Measurements from ENCODE around the gene SMIM35.

SMIM35 gene

GRCh38 chr11:117989351-117990102 is 97.2 kb downstream of the SMIM35 start:
- TF ChIP-seq CTCF (conservative IDR thresholded peaks at IDR 0.05; ENCODE audit: low read length): no peak
- no peak overlapping the region for H3K4me3 ChIP-seq (ENCODE audit: low read length)
- no peak for DNase-seq (ENCODE audit: low read depth)

DNA sequence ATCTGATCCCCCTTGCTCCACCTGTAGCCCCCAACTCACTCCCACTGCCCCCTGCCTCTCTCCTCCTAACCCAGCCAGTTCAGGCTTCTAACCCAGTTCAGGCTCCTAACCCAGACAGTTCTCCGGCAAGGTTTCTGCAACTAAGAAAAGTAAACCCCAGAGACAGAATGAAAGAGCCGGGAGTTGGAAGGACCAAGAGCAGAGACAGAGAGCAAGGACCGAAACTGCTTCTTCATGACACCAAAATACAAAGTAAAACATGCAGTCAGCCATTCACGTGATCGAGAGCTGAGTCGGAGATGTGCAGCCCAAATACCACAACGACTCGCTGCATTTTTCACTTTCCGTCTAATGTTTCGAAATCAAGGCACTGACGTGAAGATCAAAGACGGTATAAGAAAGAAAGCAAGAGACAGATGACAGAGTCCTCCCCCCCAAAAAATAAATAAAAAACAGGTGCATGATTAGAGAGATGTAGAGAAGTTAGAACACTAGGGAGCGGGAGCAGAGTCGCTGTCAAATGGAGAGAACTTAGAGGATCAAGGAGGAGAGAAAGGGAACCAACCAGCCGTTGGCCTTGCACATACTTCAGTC is 99.7 kb downstream of the SMIM35 start:
- no peak overlapping the region for H3K4me3 ChIP-seq (ENCODE audit: low read length)
- DNase-seq (ENCODE audit: low read depth): peak; percentile 6
- no peak for TF ChIP-seq CTCF (conservative IDR thresholded peaks at IDR 0.05; ENCODE audit: low read length)

- TF ChIP-seq CTCF (conservative IDR thresholded peaks at IDR 0.05; ENCODE audit: low read length): no peak
- peak; percentile 12 for DNase-seq (ENCODE audit: low read depth)
- peak within 1 kb of the TSS; percentile 29 for H3K4me3 ChIP-seq (ENCODE audit: low read length)
Measured at GRCh38 chr11:117985953-117986887, 100.5 kb downstream of the SMIM35 start, which contains the start of gene IL10RA. TSS of gene IL10RA (plus strand) at chr11:117986394. CDS start at chr11:117986468, 74 bp downstream.

DNA sequence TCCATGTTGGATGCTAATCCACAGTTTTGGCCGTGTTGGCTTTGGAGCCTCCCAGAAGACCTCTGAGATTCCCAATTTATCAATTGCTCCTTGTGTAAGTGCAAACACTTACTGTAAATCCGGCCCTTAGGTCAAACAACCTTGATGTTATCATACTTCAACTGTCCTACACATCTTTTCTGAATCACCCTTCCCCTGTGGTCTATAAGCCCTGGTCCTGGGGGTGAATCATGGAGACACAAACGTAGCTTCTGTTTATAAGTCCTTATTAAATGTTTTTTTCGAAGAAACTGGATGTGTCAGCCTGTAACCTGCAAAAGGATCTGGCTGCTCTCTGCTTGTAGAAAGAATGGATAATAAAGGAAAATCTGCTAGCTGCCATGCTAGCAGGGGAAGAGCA is 102.3 kb downstream of the SMIM35 start:
- no peak for DNase-seq (ENCODE audit: low read depth)

DNA sequence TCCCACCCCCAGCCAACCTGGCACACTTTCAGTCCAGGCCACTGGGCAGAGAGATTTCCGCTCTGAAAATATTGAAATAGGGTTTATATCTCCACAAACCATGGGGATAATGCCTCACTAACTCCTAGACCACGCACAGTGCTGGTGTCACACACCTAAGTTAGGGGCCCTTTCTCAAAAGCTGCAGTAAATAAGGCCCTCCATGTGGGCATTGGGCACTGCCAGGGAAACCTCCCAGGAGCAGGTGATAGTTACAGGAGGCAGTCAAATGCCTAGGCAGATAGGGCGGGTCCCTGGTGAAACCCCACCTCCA is 103.6 kb downstream of the SMIM35 start:
- TF ChIP-seq CTCF (conservative IDR thresholded peaks at IDR 0.05; ENCODE audit: low read length): no peak
- no peak overlapping the region for H3K4me3 ChIP-seq (ENCODE audit: low read length)
- DNase-seq (ENCODE audit: low read depth): no peak

More for the DNA sequence above, 102.3 kb downstream of the SMIM35 start:
- TF ChIP-seq CTCF (conservative IDR thresholded peaks at IDR 0.05; ENCODE audit: low read length): no peak
- H3K4me3 ChIP-seq (ENCODE audit: low read length): no peak overlapping the region

DNA sequence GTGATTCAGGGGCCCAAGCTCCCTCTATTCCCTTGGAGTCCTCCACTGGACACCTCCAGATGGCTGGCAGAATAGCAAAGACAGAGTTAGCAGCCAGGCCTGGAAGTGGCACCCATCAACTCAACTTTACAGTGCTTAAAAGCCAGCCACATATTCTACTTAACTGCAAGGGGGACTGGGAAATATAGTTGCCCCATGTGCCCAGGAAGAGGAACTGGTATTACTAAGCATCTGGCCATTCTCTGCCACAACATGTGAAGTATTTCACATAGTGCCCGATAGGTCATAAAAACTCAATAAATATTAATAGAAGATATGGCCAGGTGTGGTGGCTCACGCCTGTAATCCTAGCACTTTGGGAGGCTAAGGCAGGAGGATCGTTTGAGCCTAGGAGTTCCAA is 106.0 kb downstream of the SMIM35 start:
- TF ChIP-seq CTCF (conservative IDR thresholded peaks at IDR 0.05; ENCODE audit: low read length): no peak
- no peak for DNase-seq (ENCODE audit: low read depth)
- H3K4me3 ChIP-seq (ENCODE audit: low read length): no peak overlapping the region
